Adrenal gland (tissue), 5 donors: ENCODE results near the gene IGSF11.

Experiments used
- POLR2A ChIP-seq, 2 donors: fragments of 450-650 bp; IDR thresholded peaks; one replicate each; pipeline ENCODE4 v1.6.1; 2017; ENCODE audit warnings: antibody characterized with exemption in 2 of 2, mild to moderate bottlenecking in 2 of 2, moderate library complexity in 1 of 2
- TF ChIP-seq, protein P1 (sequence below), 6 experiments: fragments of 450-650 bp in 4 of 6; fragments of 200-600 bp in 2 of 6; sonication (generic) in 1 of 6; IDR thresholded peaks; 1 replicate in 5 of 6; 2 replicates in 1 of 6; pipeline versions ENCODE4 v1.5.1 to v1.8.0; 2016 to 2021; ENCODE audit warnings: antibody characterized with exemption in 6 of 6, mild to moderate bottlenecking in 2 of 6, moderate library complexity in 1 of 6
- donor health status: DM: no; HTN: no; CAD: no.

DNA sequence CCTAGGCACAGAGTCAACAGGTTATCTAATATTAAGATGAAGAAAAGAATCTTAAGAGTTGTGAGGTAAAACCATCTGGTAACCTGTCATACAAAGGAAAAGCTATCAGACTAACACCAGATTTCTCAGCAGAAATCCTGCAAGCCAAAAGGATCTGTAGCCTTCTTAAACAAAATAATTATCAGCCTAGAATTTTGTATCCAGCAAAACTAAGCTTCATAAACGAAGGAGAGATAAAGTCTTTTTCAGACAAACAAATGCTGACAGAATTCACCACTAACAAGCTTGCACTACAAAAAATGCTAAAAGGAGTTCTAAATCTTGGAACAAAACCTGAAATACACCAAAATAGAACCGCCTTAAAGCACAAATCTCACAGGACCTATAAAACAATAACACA, 9.9 kb upstream of the IGSF11 start:
- no peak for TF ChIP-seq POLR2A (IDR thresholded peaks at IDR 0.05)
- TF ChIP-seq, protein P1, sequence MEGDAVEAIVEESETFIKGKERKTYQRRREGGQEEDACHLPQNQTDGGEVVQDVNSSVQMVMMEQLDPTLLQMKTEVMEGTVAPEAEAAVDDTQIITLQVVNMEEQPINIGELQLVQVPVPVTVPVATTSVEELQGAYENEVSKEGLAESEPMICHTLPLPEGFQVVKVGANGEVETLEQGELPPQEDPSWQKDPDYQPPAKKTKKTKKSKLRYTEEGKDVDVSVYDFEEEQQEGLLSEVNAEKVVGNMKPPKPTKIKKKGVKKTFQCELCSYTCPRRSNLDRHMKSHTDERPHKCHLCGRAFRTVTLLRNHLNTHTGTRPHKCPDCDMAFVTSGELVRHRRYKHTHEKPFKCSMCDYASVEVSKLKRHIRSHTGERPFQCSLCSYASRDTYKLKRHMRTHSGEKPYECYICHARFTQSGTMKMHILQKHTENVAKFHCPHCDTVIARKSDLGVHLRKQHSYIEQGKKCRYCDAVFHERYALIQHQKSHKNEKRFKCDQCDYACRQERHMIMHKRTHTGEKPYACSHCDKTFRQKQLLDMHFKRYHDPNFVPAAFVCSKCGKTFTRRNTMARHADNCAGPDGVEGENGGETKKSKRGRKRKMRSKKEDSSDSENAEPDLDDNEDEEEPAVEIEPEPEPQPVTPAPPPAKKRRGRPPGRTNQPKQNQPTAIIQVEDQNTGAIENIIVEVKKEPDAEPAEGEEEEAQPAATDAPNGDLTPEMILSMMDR (IDR thresholded peaks at IDR 0.05) = no peak
